IPS-20b (cell line): ENCODE data around the gene CRIP2.

ENCODE experiments used
- H3K27ac ChIP-seq: one replicate; pipeline ENCODE4 v1.5.1; 2013; ENCODE audit warnings: low read length
- H3K27me3 ChIP-seq: 2 replicates; pipeline ENCODE4 v1.6.1; 2013; ENCODE audit warnings: mild to moderate bottlenecking, low read length, inconsistent platforms; ENCODE audit not compliant: insufficient read depth
- H3K36me3 ChIP-seq: 2 replicates; pipeline ENCODE4 v1.6.1; 2013; ENCODE audit warnings: low read depth, mild to moderate bottlenecking, inconsistent platforms, low read length, moderate library complexity; ENCODE audit not compliant: insufficient read depth
- H3K4me1 ChIP-seq: 2 replicates; pipeline ENCODE4 v1.6.1; 2013; ENCODE audit warnings: mild to moderate bottlenecking, control low read depth, inconsistent platforms, low read length, moderate library complexity; ENCODE audit not compliant: insufficient read depth
- H3K4me3 ChIP-seq: 2 replicates; pipeline ENCODE4 v1.5.1; 2013; ENCODE audit warnings: mild to moderate bottlenecking, low read length, inconsistent platforms
- H3K9ac ChIP-seq: 2 replicates; pipeline ENCODE4 v1.6.1; 2013; ENCODE audit warnings: low read depth, mild to moderate bottlenecking, inconsistent platforms, low read length, moderate library complexity
- H3K9me3 ChIP-seq: 2 replicates; pipeline ENCODE4 v1.6.1; 2013; ENCODE audit warnings: mild to moderate bottlenecking, low read depth, low read length, inconsistent platforms; ENCODE audit not compliant: insufficient read depth

The CRIP2 gene

GRCh38 chr14:105487449-105487985, 12.9 kb downstream of the CRIP2 start:
- Histone ChIP-seq H3K4me3 (peak overlapping the region; percentile 50; the same call in 1 of the 2 replicates), H3K9ac (no peak overlapping the region), H3K27ac (no peak overlapping the region), H3K9me3 (no peaks in the 10 kb centered on the region), H3K36me3 (no peaks in the 10 kb centered on the region), H3K4me1 (peaks cover 4% of the 10 kb centered on the region; the same call in 1 of the 2 replicates), H3K27me3 (peaks cover 73% of the 10 kb centered on the region)

GRCh38 chr14:105487986-105488777, 13.6 kb downstream of the CRIP2 start:
- no peak overlapping the region for H3K27ac ChIP-seq
- H3K4me1 ChIP-seq, result peaks cover 4% of the 10 kb centered on the region; the same call in 1 of the 2 replicates
- peaks cover 66% of the 10 kb centered on the region for H3K27me3 ChIP-seq
- no peaks in the 10 kb centered on the region for H3K36me3 ChIP-seq
- H3K4me3 ChIP-seq, result no peak overlapping the region
- no peaks in the 10 kb centered on the region for H3K9me3 ChIP-seq
- no peak overlapping the region for H3K9ac ChIP-seq

GRCh38 chr14:105488781-105489541, 14.3 kb downstream of the CRIP2 start:
- no peaks in the 10 kb centered on the region for H3K9me3 ChIP-seq
- H3K9ac ChIP-seq, result no peak overlapping the region
- H3K4me1 ChIP-seq, result peaks cover 4% of the 10 kb centered on the region; the same call in 1 of the 2 replicates
- no peak overlapping the region for H3K27ac ChIP-seq
- peak overlapping the region; percentile 50; the same call in 1 of the 2 replicates for H3K4me3 ChIP-seq
- no peaks in the 10 kb centered on the region for H3K36me3 ChIP-seq
- H3K27me3 ChIP-seq, result peaks cover 63% of the 10 kb centered on the region

GRCh38 chr14:105489542-105490266, 15.1 kb downstream of the CRIP2 start:
- peaks cover 56% of the 10 kb centered on the region for H3K27me3 ChIP-seq
- H3K9me3 ChIP-seq, result no peaks in the 10 kb centered on the region
- peak overlapping the region; percentile 50; the same call in 1 of the 2 replicates for H3K4me3 ChIP-seq
- no peak overlapping the region for H3K9ac ChIP-seq
- H3K27ac ChIP-seq, result no peak overlapping the region
- peaks cover 4% of the 10 kb centered on the region; the same call in 1 of the 2 replicates for H3K4me1 ChIP-seq
- no peaks in the 10 kb centered on the region for H3K36me3 ChIP-seq

GRCh38 chr14:105490267-105490571, 15.6 kb downstream of the CRIP2 start:
- no peaks in the 10 kb centered on the region for H3K9me3 ChIP-seq
- H3K4me3 ChIP-seq, result peak overlapping the region; percentile 50; the same call in 1 of the 2 replicates
- H3K9ac ChIP-seq, result peak overlapping the region; percentile 32; the same call in 1 of the 2 replicates
- H3K27me3 ChIP-seq, result peaks cover 51% of the 10 kb centered on the region
- peaks cover 4% of the 10 kb centered on the region; the same call in 1 of the 2 replicates for H3K4me1 ChIP-seq
- H3K27ac ChIP-seq, result no peak overlapping the region
- H3K36me3 ChIP-seq, result no peaks in the 10 kb centered on the region

- Histone ChIP-seq H3K9me3 (no peaks in the 10 kb centered on the region), H3K27ac (no peak within 1 kb of the TSS), H3K4me1 (peaks cover 4% of the 10 kb centered on the region; the same call in 1 of the 2 replicates)
Observed at GRCh38 chr14:105490572-105491365, 16.1 kb downstream of the CRIP2 start, which contains the start of gene TEDC1. TSS of gene TEDC1 (plus strand) at chr14:105491246. CDS start at chr14:105491376, 130 bp downstream.

GRCh38 chr14:105491366-105491973, 16.8 kb downstream of the CRIP2 start:
- Histone ChIP-seq H3K27ac (no peak overlapping the region), H3K4me1 (peaks cover 4% of the 10 kb centered on the region; the same call in 1 of the 2 replicates), H3K9me3 (no peaks in the 10 kb centered on the region), H3K36me3 (no peaks in the 10 kb centered on the region), H3K4me3 (peak overlapping the region; percentile 67), H3K9ac (peak overlapping the region; percentile 66; the same call in 1 of the 2 replicates), H3K27me3 (peaks cover 38% of the 10 kb centered on the region)

More at GRCh38 chr14:105490572-105491365, 16.1 kb downstream of the CRIP2 start, which contains the start of gene TEDC1:
- H3K36me3 ChIP-seq, result no peaks in the 10 kb centered on the region
- peaks cover 45% of the 10 kb centered on the region for H3K27me3 ChIP-seq
- peak within 1 kb of the TSS; percentile 67 for H3K4me3 ChIP-seq
- peak within 1 kb of the TSS; percentile 66; the same call in 1 of the 2 replicates for H3K9ac ChIP-seq

GRCh38 chr14:105492031-105492970, 17.7 kb downstream of the CRIP2 start:
- H3K27me3 ChIP-seq, result peaks cover 30% of the 10 kb centered on the region
- no peaks in the 10 kb centered on the region for H3K9me3 ChIP-seq
- H3K4me1 ChIP-seq, result peaks cover 4% of the 10 kb centered on the region; the same call in 1 of the 2 replicates
- H3K27ac ChIP-seq, result no peak overlapping the region
- H3K36me3 ChIP-seq, result no peaks in the 10 kb centered on the region
- peak overlapping the region; percentile 67; the same call in 1 of the 2 replicates for H3K4me3 ChIP-seq
- no peak overlapping the region for H3K9ac ChIP-seq

GRCh38 chr14:105492971-105493871, 18.6 kb downstream of the CRIP2 start:
- Histone ChIP-seq H3K4me1 (peaks cover 4% of the 10 kb centered on the region; the same call in 1 of the 2 replicates), H3K27me3 (peaks cover 21% of the 10 kb centered on the region), H3K36me3 (no peaks in the 10 kb centered on the region), H3K27ac (no peak overlapping the region), H3K9me3 (no peaks in the 10 kb centered on the region), H3K9ac (no peak overlapping the region), H3K4me3 (no peak overlapping the region)
